Stimulated activated CD4-positive, alpha-beta T cell treated with anti-CD3 and anti-CD28 coated beads, TNF-alpha, amount 100 ng/mL, for 1 hour (primary cell): Measurements from ENCODE around the gene GDPD3.
A peak's percentile ranks its signal among the peaks of the same experiment; 100 is the strongest.
"Not testable (repeated sequence)": the region's sequence is repeated elsewhere in the genome, so short reads cannot be mapped to it uniquely, and the experiment has no call there.

ENCODE experiments used
- DNase-seq, 3 donors: peaks; one replicate each; pipeline ENCODE4 v3.0.0-alpha.2; 2020; ENCODE audit warnings: low read depth in 3 of 3, low spot score in 1 of 3

GDPD3 gene

DNA sequence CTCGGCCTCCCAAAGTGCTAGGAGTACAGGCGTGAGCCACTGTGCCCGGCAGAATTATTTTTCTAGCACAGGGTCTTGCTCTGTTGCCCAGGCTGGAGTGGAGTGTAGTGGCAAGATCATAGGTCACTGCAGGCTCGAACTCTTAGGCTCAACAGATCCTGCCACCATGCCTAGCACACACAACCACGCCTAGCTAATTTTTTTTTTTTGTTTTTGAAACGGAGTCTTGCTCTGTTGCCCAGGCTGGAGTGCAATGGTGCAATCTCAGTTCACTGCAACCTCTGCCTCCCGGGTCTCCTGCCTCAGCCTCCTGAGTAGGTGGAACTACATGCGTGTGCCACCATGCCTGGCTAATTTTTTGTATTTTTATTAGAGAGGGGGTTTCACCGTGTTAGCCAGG, 12.4 kb upstream of the GDPD3 start:
- DNase-seq, result not testable (repeated sequence)

DNA sequence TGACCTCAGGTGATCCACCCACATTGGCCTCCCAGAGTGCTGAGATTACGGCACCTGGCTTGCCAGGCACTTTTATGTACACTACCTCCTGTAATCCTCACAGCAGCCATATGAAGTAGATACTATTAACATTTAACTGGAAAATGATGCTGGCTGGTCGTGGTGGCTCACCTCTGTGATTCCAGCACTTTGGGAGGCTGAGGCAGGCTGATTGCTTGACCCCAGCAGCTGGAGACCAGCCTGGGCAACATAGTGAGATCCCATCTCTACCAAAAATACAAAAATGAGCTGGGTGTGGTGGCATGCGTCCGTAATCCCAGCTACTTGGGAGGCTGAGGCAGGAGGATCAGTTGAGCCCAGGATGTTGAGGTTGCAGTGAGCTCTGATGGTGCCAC, 11.6 kb upstream of the GDPD3 start:
- DNase-seq, result no peak

DNA sequence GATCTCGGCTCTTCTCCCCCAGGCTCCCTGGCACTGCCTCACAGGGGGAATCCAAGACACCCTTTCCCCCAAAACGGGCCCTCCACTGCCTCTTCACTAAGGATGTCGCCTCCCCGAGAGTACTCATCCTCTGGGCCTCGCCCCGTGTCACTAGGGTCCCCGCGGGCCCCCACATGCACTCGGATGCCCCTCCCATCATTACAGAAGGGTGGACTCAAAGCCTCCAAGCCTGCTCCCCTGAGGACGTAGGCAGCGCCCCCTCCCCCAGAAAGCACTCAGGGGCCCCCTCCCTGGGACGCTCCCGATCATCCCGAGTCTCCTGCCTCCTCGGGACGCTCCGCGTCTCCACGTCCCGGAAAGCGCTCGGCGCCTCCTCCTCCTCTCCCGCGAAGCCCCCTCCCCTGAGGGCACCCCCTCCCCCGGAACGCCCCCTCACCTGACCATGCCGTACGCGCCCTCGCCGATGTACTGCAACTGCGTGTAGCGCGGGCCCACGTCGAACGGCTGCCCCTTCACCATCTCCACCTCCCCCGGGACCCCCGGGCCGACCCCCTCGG, 9.3 kb upstream of the GDPD3 start:
- no peak for DNase-seq

DNA sequence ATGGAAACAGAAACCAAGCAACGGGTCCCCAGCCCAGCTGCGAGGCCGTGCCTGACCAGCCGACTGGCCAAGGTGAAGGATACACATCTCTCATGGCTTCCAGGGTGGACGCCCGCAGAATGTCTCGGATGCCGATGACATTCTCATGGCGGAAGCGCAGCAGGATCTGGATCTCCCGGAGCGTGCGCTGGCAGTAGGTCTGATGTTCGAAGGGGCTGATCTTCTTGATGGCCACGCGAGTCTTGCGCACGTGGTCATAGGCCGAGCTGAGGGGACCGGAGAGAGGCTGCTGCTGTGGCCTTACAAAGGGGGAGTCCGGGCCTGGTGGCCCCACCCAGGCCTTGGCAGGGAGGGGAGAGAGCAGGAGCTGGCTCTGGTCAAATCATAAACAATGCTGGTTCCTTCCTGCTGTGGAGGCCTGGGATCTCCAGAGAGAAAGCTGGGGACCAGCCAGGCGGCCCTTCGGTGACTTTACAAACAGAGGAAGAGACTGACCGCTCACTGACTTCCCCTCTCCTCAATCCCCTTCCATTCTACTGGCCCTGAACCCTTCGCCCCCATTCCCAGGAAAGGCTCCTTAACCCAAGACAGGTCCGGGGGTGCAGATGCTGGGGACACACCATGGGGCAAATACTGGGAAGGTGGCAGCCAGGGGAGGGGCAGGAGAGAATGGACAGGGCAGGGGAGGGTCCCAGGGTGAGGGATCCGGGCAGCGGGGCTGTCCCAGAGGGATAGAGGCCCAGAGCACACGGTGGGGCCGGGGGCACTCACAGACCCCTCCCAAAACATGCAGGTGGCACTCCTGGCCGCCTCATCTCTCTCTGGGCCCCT, 8.6 kb upstream of the GDPD3 start:
- DNase-seq, result no peak

DNA sequence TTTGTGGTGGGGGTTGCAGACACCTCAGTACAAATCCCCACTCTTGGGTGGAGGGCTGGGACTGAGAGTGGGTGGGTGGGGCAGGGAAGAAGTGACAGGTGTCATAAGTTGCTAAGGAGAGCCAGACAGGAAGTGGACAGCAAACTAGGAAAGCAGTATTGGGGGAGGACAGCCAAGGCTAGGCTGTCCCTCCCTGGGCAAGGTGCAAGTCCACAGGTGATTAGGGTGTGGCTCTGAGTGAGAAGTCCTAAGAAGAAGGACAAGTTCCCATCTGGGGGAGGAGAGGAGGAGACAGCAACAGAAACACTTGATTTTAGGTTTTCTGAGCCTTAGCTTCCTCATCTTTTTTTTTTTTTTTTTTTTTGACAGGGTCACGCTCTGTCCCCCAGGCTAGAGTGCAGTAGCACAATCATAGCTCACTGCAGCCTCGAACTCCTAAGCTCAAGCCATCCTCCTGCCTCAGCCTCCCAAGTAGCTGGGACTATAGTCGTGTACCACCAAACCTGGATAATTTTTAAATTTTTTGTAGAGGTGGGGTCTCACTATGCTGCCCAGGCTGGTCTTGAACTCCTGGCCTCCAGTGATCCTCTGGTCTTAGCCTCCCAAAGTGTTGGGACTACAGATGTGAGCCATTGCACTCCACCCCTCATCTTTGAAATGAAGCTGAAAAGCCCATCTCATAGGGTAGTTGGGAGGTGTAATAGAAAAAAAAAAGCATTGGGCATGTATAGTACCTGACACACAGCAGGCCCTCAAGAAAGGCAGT, 7.2 kb upstream of the GDPD3 start:
- DNase-seq, result no peak

DNA sequence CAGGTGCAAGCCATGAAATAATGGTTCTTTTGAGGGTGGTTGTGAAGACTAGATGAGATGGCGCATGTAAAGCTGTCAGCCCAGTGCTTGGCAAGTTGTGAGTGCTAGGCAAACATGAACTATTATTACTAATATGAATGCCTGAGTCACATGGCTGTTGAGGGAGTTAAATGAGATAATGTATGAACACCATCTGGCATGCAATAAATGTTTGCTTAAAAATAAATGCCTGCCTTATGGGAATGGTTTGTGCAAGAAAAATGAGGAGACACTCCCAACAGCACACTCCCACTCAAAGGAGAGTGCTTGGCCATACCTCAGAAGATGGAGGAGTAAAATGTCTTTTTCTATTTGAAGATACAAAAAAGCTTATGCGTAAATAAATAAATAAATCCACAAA, 6.1 kb upstream of the GDPD3 start:
- DNase-seq, result no peak

DNA sequence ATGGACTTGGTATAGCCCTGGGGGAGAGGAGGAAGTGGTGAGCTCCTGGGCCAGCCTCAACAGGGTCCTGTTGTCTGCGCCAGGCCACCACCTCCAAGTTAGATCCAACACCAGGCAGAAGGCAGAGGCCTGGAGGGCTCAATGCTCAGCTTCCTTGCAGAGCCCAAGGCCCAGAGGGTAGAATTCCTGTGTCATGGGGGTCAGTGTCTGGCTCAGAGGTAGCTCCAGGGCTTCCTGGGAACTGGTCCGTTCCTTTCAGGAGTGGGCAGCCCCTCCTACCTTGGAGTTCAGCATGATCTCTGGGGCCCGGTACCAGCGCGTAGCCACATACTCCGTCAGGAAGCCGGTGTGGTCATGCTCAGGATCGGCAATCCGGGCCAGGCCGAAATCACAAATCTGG, 4.4 kb upstream of the GDPD3 start:
- DNase-seq, result no peak

DNA sequence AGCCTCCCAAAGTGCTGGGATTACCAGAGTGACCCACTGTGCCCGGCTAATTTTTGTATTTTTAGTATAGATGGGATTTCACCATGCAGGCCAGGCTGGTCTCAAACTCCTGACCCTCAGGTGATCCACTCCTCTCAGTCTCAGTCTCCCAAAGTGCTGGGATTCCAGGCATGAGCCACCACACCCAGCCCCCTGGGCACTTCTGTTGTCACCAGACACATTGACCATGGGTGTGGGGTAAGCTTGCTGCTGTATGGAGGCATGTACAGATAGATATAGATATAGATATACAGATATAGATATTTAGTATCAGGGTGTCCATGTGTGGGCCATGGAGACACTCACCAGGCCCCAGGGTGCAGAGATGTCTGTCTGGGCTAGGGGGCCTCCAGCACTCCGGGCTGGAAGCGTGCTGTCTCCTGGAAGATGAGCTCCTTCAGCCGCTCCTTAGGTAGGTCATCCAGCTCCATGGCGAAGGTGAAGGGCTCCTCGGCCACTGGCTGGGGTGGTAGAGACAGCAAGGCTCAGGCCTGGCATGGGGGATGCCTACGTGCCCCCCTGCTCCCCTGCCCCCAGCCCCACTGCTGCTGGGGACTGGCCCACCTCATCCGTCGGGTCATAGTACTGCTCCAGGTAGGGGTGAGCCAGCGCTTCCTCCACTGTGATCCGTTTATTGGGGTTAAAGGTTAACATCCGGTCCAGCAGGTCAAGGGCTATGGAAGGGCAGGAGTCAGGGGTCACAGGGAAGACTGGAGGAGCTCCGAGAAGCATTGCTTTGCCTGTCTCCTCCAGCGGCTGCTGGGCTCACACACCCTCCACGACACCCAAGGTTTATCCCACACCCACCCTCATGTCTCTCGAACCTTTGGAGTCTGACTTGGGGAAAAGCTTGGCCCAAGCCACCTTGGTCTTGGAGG, 3.2 kb upstream of the GDPD3 start:
- no peak for DNase-seq

DNA sequence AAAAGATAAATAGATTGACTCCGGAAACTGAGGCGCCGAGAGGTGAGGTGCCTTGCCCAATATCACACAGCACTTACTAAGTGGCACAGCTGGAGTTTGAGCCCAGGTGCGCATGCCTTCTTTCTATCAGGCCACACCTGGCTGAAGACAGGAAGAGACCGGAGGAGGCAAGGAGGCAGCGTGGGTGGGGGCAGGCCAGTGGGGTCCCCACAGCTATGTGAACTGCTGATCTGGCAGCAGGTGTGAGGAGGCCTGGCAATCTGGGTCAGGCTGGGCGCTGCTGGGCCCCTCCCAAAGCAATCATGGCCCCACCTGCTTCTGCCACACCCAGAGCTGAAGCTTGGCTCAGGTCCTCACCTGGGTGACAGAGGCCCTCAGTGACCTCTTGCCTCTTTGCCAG, 1.9 kb upstream of the GDPD3 start:
- DNase-seq, result no peak

DNA sequence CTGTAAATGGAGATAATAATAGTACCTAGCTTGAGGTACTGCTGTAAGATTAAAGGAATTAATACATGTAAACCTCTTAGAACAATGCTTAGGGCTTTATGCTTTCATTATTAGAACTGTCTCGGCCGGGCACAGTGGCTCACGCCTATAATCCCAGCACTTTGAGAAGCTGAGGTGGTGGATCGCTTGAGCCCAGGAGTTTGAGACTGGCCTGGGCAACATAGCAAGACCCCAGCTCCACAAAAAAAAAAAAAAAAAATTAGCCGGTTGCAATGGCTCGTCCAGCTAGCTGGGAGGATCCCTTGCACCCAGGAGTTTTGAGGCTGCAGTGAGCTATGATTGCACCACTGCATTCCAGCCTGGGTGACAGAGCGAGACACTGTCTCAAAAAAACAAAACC, 1.5 kb upstream of the GDPD3 start:
- not testable (repeated sequence) for DNase-seq

DNA sequence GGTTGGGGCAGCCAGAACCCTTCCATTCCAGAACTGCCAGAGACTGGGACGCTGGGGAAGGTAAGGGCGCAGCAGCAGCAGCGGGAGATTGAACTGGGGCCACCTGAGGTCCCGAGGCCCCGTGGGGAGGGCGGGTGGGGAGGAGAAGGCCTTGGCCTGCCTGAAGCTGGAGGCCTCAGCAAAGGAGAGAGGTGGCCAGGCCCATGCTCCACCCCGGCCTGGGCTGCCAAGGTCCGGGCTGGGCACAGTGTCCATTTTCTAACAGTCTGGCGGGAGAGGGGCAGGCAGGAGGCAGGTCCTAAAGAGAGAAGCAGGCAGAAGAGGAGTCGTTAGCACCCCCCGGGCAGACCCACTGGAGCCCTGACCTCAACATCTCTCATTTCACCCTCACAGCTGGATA, 1.1 kb upstream of the GDPD3 start:
- no peak for DNase-seq

DNA sequence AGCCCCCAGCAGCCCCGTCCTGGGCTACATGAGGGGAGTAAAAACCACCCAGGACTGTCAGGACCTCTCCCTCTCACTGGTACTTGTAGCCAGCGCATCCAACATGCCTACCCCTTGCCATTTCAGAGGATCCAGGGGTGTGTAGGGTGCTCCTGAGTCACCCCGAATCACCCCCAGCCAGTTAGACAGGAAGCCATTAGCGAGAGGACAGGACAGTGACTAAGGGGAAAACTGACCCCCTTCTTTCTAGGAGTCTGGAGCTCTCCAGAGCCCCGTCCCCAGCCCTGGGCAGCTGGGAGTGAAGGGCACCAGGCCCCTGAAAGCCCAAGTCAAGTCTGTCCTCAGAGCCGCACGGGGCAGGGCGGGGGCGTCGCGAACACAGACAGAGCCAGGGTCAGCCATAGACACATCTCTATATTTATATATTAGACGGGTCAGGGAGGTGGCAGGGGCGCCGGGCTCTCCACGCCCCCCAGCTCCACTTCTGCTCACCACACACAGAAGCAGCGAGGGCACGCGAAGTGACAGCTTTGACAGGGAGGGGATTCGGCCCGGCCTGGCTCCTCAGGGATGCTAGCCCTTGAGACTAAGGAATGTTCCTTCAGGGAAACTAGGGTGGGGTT, 485 bp upstream of the GDPD3 start:
- DNase-seq, result no peak

DNA sequence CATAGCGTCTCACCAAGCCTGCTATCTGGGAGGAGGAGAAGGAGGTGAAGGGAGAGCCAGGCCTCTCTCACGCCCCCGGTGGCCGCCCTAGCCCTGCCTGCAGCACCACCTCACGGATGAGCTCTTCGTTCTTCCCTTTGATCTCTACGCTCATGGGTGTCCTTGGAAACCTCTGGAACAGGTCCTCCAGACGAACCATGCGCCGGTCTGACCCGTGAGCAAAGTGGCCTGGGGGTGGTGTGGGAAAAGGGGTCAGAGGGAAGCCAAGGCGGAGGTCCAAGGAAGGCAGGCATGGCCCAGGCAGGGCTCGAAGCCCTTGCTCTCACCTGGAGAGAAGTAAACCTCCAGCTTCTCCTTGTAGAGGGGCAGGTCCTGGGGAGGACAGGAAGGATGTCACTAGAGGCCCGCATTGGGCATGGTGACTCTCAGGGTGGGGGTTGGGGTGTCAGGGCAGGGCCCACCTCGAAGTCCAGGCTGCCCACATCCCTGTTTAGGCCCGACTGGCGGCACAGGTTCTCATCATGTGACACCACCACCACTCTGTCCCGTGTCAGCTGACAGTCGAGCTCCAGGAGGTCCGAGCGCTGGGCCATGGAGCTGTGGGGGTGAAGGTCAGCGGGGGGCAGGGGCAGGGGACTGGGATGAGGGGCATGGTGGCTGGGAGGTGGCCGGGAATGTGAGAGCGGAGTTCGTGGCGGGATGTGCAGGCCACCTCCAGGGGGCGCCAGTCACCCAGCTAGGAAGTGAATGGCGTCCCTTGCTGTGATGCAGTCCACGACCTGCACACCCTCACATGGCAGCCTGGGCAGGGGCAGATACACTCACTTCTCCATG, 923 bp downstream of the GDPD3 start:
- DNase-seq, result peak in 1 of 3 donors; percentile 47

DNA sequence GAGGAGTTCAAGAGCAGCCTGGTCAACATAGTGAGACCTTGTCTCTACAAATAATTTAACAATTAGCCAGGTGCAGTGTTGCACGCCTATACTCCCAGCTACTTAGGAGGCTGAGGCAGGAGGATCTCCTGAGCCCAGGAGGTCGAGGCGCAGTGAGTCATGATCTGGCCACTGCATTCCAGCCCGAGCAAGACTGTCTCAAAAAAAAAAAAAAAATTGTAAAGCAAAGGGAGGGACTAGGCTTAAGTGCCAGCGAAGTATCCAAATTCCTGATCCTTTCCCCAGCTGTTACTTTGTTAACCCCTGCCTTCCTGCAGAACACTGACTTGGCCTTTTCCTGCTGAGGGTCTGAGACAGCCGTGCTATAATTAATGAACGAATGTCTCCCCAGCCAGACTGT, 2.7 kb downstream of the GDPD3 start:
- DNase-seq, result no peak

DNA sequence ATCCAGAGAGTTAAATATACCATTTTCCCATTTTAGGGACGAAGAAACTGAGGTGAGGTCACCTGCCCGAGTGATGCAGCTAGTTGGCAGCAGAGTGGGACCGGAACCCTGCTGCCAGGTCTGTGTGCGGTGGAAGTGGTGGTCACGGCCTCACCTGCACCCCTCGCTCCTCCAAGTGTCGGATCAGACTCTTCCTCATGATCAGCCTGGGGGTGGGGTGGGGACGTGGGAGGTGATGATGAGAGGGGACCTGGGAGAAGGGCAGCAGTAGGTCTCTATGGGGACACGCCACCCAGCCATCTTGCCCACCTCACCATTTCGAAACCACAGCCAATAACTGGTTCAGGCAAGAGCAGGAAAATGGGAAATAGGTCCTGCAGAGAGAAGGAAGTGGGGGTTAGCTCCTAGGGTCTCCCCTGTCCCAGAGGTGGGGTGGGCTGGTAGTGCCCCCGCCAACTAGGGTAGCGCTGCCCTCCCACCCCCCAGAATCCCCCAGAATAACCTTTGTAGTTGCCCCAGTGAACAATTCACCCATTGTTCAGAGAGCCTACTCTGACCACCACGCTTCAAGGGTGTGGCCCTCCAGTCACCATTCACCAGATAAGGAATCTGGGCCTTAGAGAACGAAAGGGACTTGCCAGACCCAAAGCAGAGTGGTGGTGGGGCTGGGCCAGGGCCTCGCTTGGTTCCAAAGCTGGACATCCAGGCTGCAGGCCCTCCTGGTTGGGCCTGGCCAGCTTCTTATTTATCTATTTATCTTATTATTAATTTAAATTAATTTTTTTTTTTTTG, 5.1 kb downstream of the GDPD3 start:
- DNase-seq, result no peak

DNA sequence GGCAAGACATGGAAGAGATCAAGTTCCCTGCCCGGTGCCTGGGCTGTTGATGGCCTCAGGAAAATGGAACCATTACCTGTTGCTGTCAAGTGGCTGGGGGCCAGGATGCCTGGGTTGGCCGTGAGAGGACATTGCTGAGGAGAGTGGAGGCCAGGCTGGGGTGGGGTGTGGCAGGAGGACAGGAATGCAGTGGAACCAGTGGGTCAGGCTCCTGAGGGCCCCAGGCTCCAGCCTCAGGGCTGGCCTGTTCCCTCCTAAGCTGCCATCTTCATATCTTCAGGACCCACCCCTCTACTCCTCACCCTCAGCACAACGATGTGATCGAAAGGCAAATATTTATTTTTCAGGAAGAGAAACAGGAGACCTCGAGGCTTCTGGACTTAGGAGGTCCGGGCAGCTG, 8.8 kb downstream of the GDPD3 start:
- no peak for DNase-seq

DNA sequence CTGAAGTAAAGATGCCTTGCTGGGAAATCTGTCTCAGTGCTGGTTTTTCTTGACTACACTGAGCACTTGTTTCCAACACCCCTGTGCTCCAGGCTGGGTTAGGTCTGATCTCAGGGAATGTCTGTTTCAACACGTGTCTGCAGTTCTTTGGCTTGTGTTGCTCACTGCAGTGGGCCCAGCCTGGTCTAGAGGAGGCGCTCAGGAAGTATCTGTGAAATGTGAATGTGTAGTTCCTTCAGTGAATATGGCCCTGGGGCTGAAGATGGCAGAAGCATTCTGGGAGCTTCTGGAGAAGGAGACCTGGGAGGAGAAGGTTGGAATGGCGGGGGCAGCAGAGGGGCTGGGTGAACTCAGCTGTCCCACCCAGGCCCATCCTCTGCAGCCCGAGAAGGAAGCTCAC, 9.2 kb downstream of the GDPD3 start:
- no peak for DNase-seq

DNA sequence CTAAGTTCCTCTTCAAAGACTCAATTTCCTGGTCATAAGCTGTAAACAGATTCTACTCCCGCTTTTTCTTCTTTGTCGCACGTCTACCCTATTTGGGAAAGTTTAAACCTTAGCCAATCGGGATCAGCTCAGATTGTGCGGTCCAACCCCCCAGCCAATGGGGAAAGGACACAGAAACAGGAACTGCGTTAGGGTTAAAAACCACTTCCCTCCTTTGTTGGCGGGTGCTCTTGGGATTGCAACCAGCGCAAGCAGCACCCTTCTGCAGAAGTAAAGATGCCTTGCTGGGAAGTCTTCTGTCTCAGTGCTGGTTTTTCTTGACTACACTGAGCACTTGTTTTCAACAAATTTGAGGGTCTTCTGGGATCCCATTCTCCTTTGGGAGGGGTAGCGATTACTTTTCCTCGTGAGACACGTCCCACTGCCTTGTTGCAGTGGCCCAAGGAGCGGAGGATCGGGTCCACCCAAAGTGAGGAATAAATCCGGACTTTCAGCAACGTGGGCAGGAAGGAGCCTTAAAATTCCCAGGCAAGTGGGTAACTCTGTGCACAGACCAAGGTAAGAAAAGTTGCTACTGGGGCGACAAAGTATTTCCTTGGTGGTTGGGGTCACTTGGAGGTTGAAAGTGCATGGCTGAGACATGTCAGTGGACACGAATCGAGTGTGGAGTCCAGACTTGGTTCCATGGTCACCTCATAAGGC, 16.3 kb downstream of the GDPD3 start:
- DNase-seq, result no peak
